H54 (cell line): ENCODE measurements around the gene RYR1.

Source experiments
- DNase-seq: peaks from one replicate; pipeline ENCODE4 v3.0.0; 2011; ENCODE audit warnings: low spot score, mixed read lengths; ENCODE audit not compliant: insufficient read length
- FAIRE-seq: peaks from 3 replicates; lab custom pipeline; 2011; peaks lifted over from hg19 to GRCh38; lab: Jason Lieb, UNC
- POLR2A ChIP-seq: IDR thresholded peaks from 2 replicates; pipeline ENCODE4 v1.6.1; 2011; ENCODE audit warnings: low read depth, mild to moderate bottlenecking, low read length

RYR1 gene

GRCh38 chr19:38389957-38390924 is 43.2 kb upstream of the RYR1 start:
- DNase-seq = no peak
- no peak for TF ChIP-seq POLR2A
- no peak for FAIRE-seq

GRCh38 chr19:38391911-38392464 is 41.5 kb upstream of the RYR1 start:
- no peak for DNase-seq
- FAIRE-seq = no peak
- TF ChIP-seq POLR2A = no peak

- TF ChIP-seq POLR2A = no peak
- DNase-seq = peak; percentile 68
- FAIRE-seq = no peak
Measured at GRCh38 chr19:38392707-38393308, 40.7 kb upstream of the RYR1 start.

GRCh38 chr19:38394488-38394887 is 39.0 kb upstream of the RYR1 start:
- FAIRE-seq = no peak
- no peak for TF ChIP-seq POLR2A
- no peak for DNase-seq

- no peak for TF ChIP-seq POLR2A
- FAIRE-seq (no peak), DNase-seq (no peak)
Measured at GRCh38 chr19:38395381-38396114, 37.9 kb upstream of the RYR1 start.

GRCh38 chr19:38399081-38399480 is 34.4 kb upstream of the RYR1 start:
- DNase-seq = no peak
- FAIRE-seq = no peak
- no peak for TF ChIP-seq POLR2A

GRCh38 chr19:38399537-38399936 is 34.0 kb upstream of the RYR1 start:
- no peak for TF ChIP-seq POLR2A
- no peak for DNase-seq
- FAIRE-seq = no peak

- TF ChIP-seq POLR2A = no peak
- no peak for DNase-seq
- FAIRE-seq = no peak
Measured at GRCh38 chr19:38400361-38400760, 33.1 kb upstream of the RYR1 start.

- no peak for FAIRE-seq
- TF ChIP-seq POLR2A = no peak
- DNase-seq = peak; percentile 67
Measured at GRCh38 chr19:38401148-38401547, 32.3 kb upstream of the RYR1 start.

- no peak for FAIRE-seq
- no peak; the same call in 1 of the 2 replicates for TF ChIP-seq POLR2A
- no peak for DNase-seq
Measured at GRCh38 chr19:38402623-38402966, 30.9 kb upstream of the RYR1 start.

- FAIRE-seq (no peak), DNase-seq (peak; percentile 100)
- TF ChIP-seq POLR2A = peak; percentile 51; the same call in 1 of the 2 replicates
Measured at GRCh38 chr19:38402967-38403674, 30.4 kb upstream of the RYR1 start, which contains the start of gene FAM98C. FAM98C (plus strand) TSS chr19:38403093; CDS start chr19:38403154, 61 bp downstream.

- no peak for FAIRE-seq
- no peak for DNase-seq
- TF ChIP-seq POLR2A = no peak
Measured at GRCh38 chr19:38404858-38405257, 28.6 kb upstream of the RYR1 start.

GRCh38 chr19:38405276-38405675 is 28.2 kb upstream of the RYR1 start:
- FAIRE-seq (no peak), DNase-seq (no peak)
- no peak for TF ChIP-seq POLR2A
